ENCODE results near the gene SLC38A2. TPM values are rescaled to one million over a fixed set of nuclear protein-coding genes. Genes with fewer than 3 reads are reported as not detected.

Gene SLC38A2
- total and polyA plus RNA-seq, 2 experiments from 2014 or later, result 78.3 to 201 TPM

- H3K9me3 ChIP-seq (ENCODE audit: low read depth), result no peaks in the 10 kb centered on the region
- H3K4me1 ChIP-seq (ENCODE audit: low read depth), result peaks cover 31% of the 10 kb centered on the region
- H3K4me3 ChIP-seq, result no peak overlapping the region
- no peaks in the 10 kb centered on the region for H3K27me3 ChIP-seq
- peak in 1 of 2 donors; percentile 34 for DNase-seq (ENCODE audit: low read depth in 1 of 2, low spot score in 1 of 2)
- H3K27ac ChIP-seq, result no peak overlapping the region
- peaks cover 87% of the 10 kb centered on the region for H3K36me3 ChIP-seq
- TF ChIP-seq CTCF (IDR thresholded peaks at IDR 0.05; ENCODE audit: low read depth, low read length), result no peak
Observed at GRCh38 chr12:46366771-46367170, 5.8 kb downstream of the SLC38A2 start.

DNA sequence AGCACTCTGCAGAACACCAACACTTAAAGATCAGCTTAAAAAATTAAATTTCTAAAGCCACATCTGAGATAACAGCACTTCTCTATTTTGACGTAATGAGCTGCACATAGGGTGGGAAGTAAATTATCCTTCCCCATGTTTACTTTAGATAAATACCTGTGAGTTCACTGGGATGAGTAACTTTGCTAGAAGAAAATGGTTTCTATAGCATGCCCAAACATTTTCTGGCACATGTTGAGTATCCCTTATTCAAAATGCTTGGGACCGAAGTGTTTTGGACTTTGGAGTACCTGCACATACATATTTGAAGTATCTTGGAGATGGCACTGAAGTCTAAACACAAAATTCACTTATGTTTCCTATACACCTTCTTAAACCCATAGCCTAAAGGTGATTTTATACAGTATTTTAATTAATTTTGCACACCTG is 6.6 kb downstream of the SLC38A2 start:
- peaks cover 95% of the 10 kb centered on the region for H3K36me3 ChIP-seq
- TF ChIP-seq CTCF (IDR thresholded peaks at IDR 0.05; ENCODE audit: low read depth, low read length), result no peak
- no peaks in the 10 kb centered on the region for H3K27me3 ChIP-seq
- H3K4me3 ChIP-seq, result no peak overlapping the region
- no peaks in the 10 kb centered on the region for H3K9me3 ChIP-seq (ENCODE audit: low read depth)
- peak in 1 of 2 donors; percentile 53 for DNase-seq (ENCODE audit: low read depth in 1 of 2, low spot score in 1 of 2)
- peaks cover 31% of the 10 kb centered on the region for H3K4me1 ChIP-seq (ENCODE audit: low read depth)
- peak overlapping the region; percentile 33 for H3K27ac ChIP-seq

GRCh38 chr12:46364777-46365580 is 7.6 kb downstream of the SLC38A2 start:
- no peaks in the 10 kb centered on the region for H3K9me3 ChIP-seq (ENCODE audit: low read depth)
- TF ChIP-seq CTCF (IDR thresholded peaks at IDR 0.05; ENCODE audit: low read depth, low read length), result no peak
- peaks cover 25% of the 10 kb centered on the region for H3K4me1 ChIP-seq (ENCODE audit: low read depth)
- H3K4me3 ChIP-seq, result no peak overlapping the region
- peaks cover 100% of the 10 kb centered on the region for H3K36me3 ChIP-seq
- H3K27ac ChIP-seq, result peak overlapping the region; percentile 33
- DNase-seq (ENCODE audit: low read depth in 1 of 2, low spot score in 1 of 2), result peak in 1 of 2 donors; percentile 88
- no peaks in the 10 kb centered on the region for H3K27me3 ChIP-seq

DNA sequence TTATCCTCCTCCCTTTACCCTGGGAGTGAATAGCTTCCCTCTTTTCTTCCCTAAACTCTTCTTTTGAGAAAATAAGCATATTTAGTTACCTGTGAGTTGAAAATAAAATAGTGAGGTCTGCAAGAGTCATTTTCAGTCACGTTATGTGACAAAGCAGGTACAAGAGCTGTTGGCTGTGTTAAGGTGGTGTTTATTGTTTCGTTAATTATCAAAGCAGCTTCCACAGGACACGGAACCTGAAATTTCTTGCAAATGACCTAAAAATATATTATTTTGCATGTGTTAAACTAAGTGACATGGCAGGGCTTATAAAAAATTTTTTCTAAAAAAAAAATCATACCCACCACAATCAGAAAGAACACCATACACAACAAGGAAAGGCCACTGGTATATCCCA is 8.3 kb downstream of the SLC38A2 start:
- TF ChIP-seq CTCF (IDR thresholded peaks at IDR 0.05; ENCODE audit: low read depth, low read length), result no peak
- peak overlapping the region; percentile 33 for H3K27ac ChIP-seq

GRCh38 chr12:46363582-46364299 is 8.8 kb downstream of the SLC38A2 start:
- Histone ChIP-seq H3K27me3 (no peaks in the 10 kb centered on the region), H3K4me3 (no peak overlapping the region), H3K4me1 (ENCODE audit: low read depth) (peaks cover 13% of the 10 kb centered on the region), H3K9me3 (ENCODE audit: low read depth) (no peaks in the 10 kb centered on the region), H3K27ac (no peak overlapping the region), H3K36me3 (peaks cover 94% of the 10 kb centered on the region)
- no peak for TF ChIP-seq CTCF (IDR thresholded peaks at IDR 0.05; ENCODE audit: low read depth, low read length)
- no peak for DNase-seq (ENCODE audit: low read depth in 1 of 2, low spot score in 1 of 2)

More for the DNA sequence above, 8.3 kb downstream of the SLC38A2 start:
- DNase-seq (ENCODE audit: low read depth in 1 of 2, low spot score in 1 of 2), result no peak
- Histone ChIP-seq H3K27me3 (no peaks in the 10 kb centered on the region), H3K4me3 (no peak overlapping the region), H3K9me3 (ENCODE audit: low read depth) (no peaks in the 10 kb centered on the region), H3K36me3 (peaks cover 100% of the 10 kb centered on the region), H3K4me1 (ENCODE audit: low read depth) (peaks cover 18% of the 10 kb centered on the region)

Measured in cardiac muscle cell (in vitro differentiated cells and primary cell).